ENCODE measurements around the gene EIF5.

EIF5 gene

GRCh38 chr14:103333754-103334643 is at the start of gene EIF5:
EIF5 (plus strand) TSS chr14:103334237; CDS start chr14:103335861, 1,624 bp downstream.
- DNase-seq: peak; percentile 98

GRCh38 chr14:103284574-103285467 is 49.2 kb upstream of the EIF5 start:
- DNase-seq: no peak

GRCh38 chr14:103286460-103286859 is 47.6 kb upstream of the EIF5 start:
- DNase-seq: no peak

- no peak for DNase-seq
Observed at GRCh38 chr14:103286968-103287850, 46.8 kb upstream of the EIF5 start.

- DNase-seq: no peak
Observed at GRCh38 chr14:103288076-103288766, 45.8 kb upstream of the EIF5 start.

GRCh38 chr14:103290056-103290455 is 44.0 kb upstream of the EIF5 start:
- no peak for DNase-seq

- no peak for DNase-seq
Observed at GRCh38 chr14:103290494-103290893, 43.5 kb upstream of the EIF5 start.

GRCh38 chr14:103290961-103291360 is 43.1 kb upstream of the EIF5 start:
- no peak for DNase-seq

- peak; percentile 77 for DNase-seq
Observed at GRCh38 chr14:103292426-103293374, 41.3 kb upstream of the EIF5 start.

GRCh38 chr14:103293465-103293864 is 40.6 kb upstream of the EIF5 start:
- DNase-seq: no peak

- no peak for DNase-seq
Observed at GRCh38 chr14:103294091-103294490, 39.9 kb upstream of the EIF5 start.

- DNase-seq: no peak
Observed at GRCh38 chr14:103296007-103296406, 38.0 kb upstream of the EIF5 start.

GRCh38 chr14:103296987-103297386 is 37.0 kb upstream of the EIF5 start:
- no peak for DNase-seq

GRCh38 chr14:103298620-103299019 is 35.4 kb upstream of the EIF5 start:
- DNase-seq: no peak

GRCh38 chr14:103301512-103302354 is 32.3 kb upstream of the EIF5 start:
- DNase-seq: no peak

GRCh38 chr14:103302966-103303365 is 31.1 kb upstream of the EIF5 start:
- no peak for DNase-seq

GRCh38 chr14:103304706-103305105 is 29.3 kb upstream of the EIF5 start:
- no peak for DNase-seq

GRCh38 chr14:103308717-103309616 is 25.1 kb upstream of the EIF5 start:
- DNase-seq: no peak
